Naive thymus-derived CD4-positive, alpha-beta T cell (primary cell): Measurements from ENCODE around the gene NMT2. TPM values are rescaled to one million over a fixed set of nuclear protein-coding genes. Genes with fewer than 3 reads are reported as not detected.

ENCODE experiments used
- ATAC-seq: fragments of 150-1000 bp; cut with Tn5 transposase; 2 replicates; pipeline ENCODE4 v1.10.0; 2021; ENCODE audit warnings: mild to moderate bottlenecking, moderate library complexity
- CTCF ChIA-PET: fragments of 350-600 bp; sonication (Branson Sonifier 250); formaldehyde crosslinking; loops from one replicate; lab custom pipeline; 2021; ENCODE audit warnings: antibody characterized with exemption; lab: Charles Lee
- POLR2A ChIA-PET: fragments of 350-600 bp; sonication (Branson Sonifier 250); formaldehyde crosslinking; loops from one replicate; lab custom pipeline; 2021; ENCODE audit warnings: antibody characterized with exemption, inconsistent platforms; lab: Charles Lee
- DNase-seq, 9 donors: peaks; one replicate each; pipeline versions ENCODE4 v3.0.0 to v3.0.0-alpha.2; 2020 to 2022; ENCODE audit warnings: mixed read lengths in 1 of 9
- H3K27ac ChIP-seq: one replicate; pipeline ENCODE4 v1.7.0; 2013; ENCODE audit warnings: mild to moderate bottlenecking, low read depth, low read length, moderate library complexity
- H3K27me3 ChIP-seq, 2 donors: one replicate each; pipeline ENCODE4 v1.7.0; 2013; ENCODE audit warnings: low read length in 2 of 2, mild to moderate bottlenecking in 2 of 2, moderate library complexity in 2 of 2; ENCODE audit not compliant: control insufficient read depth in 2 of 2, insufficient read depth in 2 of 2
- H3K36me3 ChIP-seq, 3 experiments: 1 replicate in 2 of 3; 2 replicates in 1 of 3; pipeline ENCODE4 v1.7.0; 2013; ENCODE audit warnings: low read length in 3 of 3, mild to moderate bottlenecking in 3 of 3, moderate library complexity in 1 of 3; ENCODE audit not compliant: insufficient read depth in 3 of 3, control insufficient read depth in 2 of 3
- H3K4me1 ChIP-seq, 2 donors: one replicate each; pipeline ENCODE4 v1.7.0; 2013; ENCODE audit warnings: low read length in 2 of 2, mild to moderate bottlenecking in 2 of 2, moderate library complexity in 1 of 2; ENCODE audit not compliant: control insufficient read depth in 2 of 2, insufficient read depth in 2 of 2
- H3K4me3 ChIP-seq: 2 replicates; pipeline ENCODE4 v1.7.0; 2013; ENCODE audit warnings: mild to moderate bottlenecking, low read length
- H3K9me3 ChIP-seq, 3 experiments: 1 replicate in 2 of 3; 2 replicates in 1 of 3; pipeline ENCODE4 v1.7.0; 2013; ENCODE audit warnings: low read length in 3 of 3; ENCODE audit not compliant: control insufficient read depth in 2 of 3
- H3K27ac Mint-ChIP-seq, 9 donors: one replicate each; pipeline ENCODE4 v1.8.0; 2020 to 2022; ENCODE audit warnings: mixed read lengths in 9 of 9, mild to moderate bottlenecking in 8 of 9, moderate library complexity in 5 of 9, inconsistent platforms in 2 of 9
- H3K27me3 Mint-ChIP-seq, 5 donors: one replicate each; pipeline ENCODE4 v1.8.0; 2021 to 2022; ENCODE audit warnings: mixed read lengths in 5 of 5, mild to moderate bottlenecking in 1 of 5
- H3K36me3 Mint-ChIP-seq, 5 donors: one replicate each; pipeline ENCODE4 v1.8.0; 2020 to 2022; ENCODE audit warnings: mixed read lengths in 5 of 5, mild to moderate bottlenecking in 3 of 5, inconsistent platforms in 1 of 5
- H3K4me1 Mint-ChIP-seq, 7 donors: one replicate each; pipeline ENCODE4 v1.8.0; 2020 to 2022; ENCODE audit warnings: mixed read lengths in 7 of 7, mild to moderate bottlenecking in 3 of 7, inconsistent platforms in 1 of 7
- H3K4me3 Mint-ChIP-seq, 10 donors: one replicate each; pipeline ENCODE4 v1.8.0; 2020 to 2022; ENCODE audit warnings: mild to moderate bottlenecking in 10 of 10, mixed read lengths in 10 of 10, moderate library complexity in 6 of 10, inconsistent platforms in 2 of 10
- H3K9me3 Mint-ChIP-seq, 11 donors: one replicate each; pipeline ENCODE4 v1.8.0; 2020 to 2022; ENCODE audit warnings: mixed read lengths in 11 of 11, mild to moderate bottlenecking in 4 of 11, inconsistent platforms in 1 of 11, moderate library complexity in 1 of 11
- intact Hi-C, 2 donors: fragments of 100-400 bp; cut with micrococcal nuclease; formaldehyde crosslinking; loops; one replicate each; pipeline ENCODE4 v1.15.1; 2023
- polyA plus RNA-seq, 2 donors: library from polyadenylated mRNA; unstranded; fragments of 300-500 nt; fragmentation: Illumina TruSeq; gene quantifications; one replicate each; pipeline ENCODE4 v1.2.3, GENCODE V29; 2021
- total RNA-seq, 6 experiments: library from RNA in 5 of 6; stranded (reverse) in 5 of 6; gene quantifications; 1 replicate in 5 of 6; 2 replicates in 1 of 6; pipeline ENCODE4 v1.2.3 and lab custom pipeline; 2021 to 2026

NMT2 gene
- total and polyA plus RNA-seq, 7 experiments from 2014 or later, result 23.2 to 81.4 (median 43.8) TPM

- no peak for DNase-seq
- H3K36me3 Mint-ChIP-seq, result peaks cover 11 to 50% (median 42%) of the 10 kb centered on the region in 5 donors
- no peaks in the 10 kb centered on the region for H3K27me3 Mint-ChIP-seq
- Histone ChIP-seq H3K36me3 (peaks cover 7 to 50% (median 37%) of the 10 kb centered on the region in 3 experiments), H3K27me3 (no peaks in the 10 kb centered on the region), H3K27ac (no peak overlapping the region), H3K9me3 (no peaks in the 10 kb centered on the region), H3K4me3 (no peak overlapping the region), H3K4me1 (peaks cover 0 to 7% of the 10 kb centered on the region in 2 donors)
- peak overlapping the region in 6 of 9 donors; percentile 52 to 80 (median 64) for H3K27ac Mint-ChIP-seq
- intact Hi-C loops, result no loop called here
- ATAC-seq, result no peak
- ChIA-PET POLR2A (no interaction called here), CTCF (interaction anchor here (1.0 kb wide), 1 partner anchor 30 kb away, joined by 4 read pairs; no protein-coding TSS in a partner anchor)
- H3K9me3 Mint-ChIP-seq, result no peaks in the 10 kb centered on the region
- H3K4me3 Mint-ChIP-seq, result no peak overlapping the region
- H3K4me1 Mint-ChIP-seq, result peaks cover 16 to 29% (median 18%) of the 10 kb centered on the region in 7 donors
These were observed 32.1 kb downstream of the NMT2 start for GRCh38 chr10:15136129-15137035.

- Mint-ChIP-seq H3K27ac (peak overlapping the region in 1 of 9 donors; percentile 42), H3K4me1 (peaks cover 0 to 12% (median 6%) of the 10 kb centered on the region in 7 donors), H3K27me3 (no peaks in the 10 kb centered on the region), H3K4me3 (no peak overlapping the region), H3K9me3 (peaks cover 0 to 3% (median 0%) of the 10 kb centered on the region in 11 donors), H3K36me3 (peaks cover 14 to 60% (median 41%) of the 10 kb centered on the region in 5 donors)
- no peaks in the 10 kb centered on the region for H3K4me1 ChIP-seq
- peaks cover 7 to 78% (median 40%) of the 10 kb centered on the region in 3 experiments for H3K36me3 ChIP-seq
- intact Hi-C loops, result no loop called here
- no peak overlapping the region for H3K27ac ChIP-seq
- H3K4me3 ChIP-seq, result no peak overlapping the region
- no peaks in the 10 kb centered on the region for H3K27me3 ChIP-seq
- ChIA-PET POLR2A (interaction anchor here (1.1 kb wide), 1 partner anchor 10 kb away, joined by 4 read pairs; no protein-coding TSS in a partner anchor), CTCF (interaction anchor here (0.6 kb wide), 1 partner anchor 9 kb away, joined by 5 read pairs; no protein-coding TSS in a partner anchor)
- ATAC-seq (no peak), DNase-seq (no peak)
- H3K9me3 ChIP-seq, result no peaks in the 10 kb centered on the region
These were observed 37.2 kb downstream of the NMT2 start for GRCh38 chr10:15131330-15131729.

GRCh38 chr10:15124908-15125307 is 43.6 kb downstream of the NMT2 start:
- no peak overlapping the region for H3K27ac ChIP-seq
- POLR2A ChIA-PET, result interaction anchor here (0.8 kb wide), 1 partner anchor 1699 kb away, joined by 3 read pairs; no protein-coding TSS in a partner anchor
- no peak overlapping the region for H3K4me3 ChIP-seq
- no peaks in the 10 kb centered on the region for H3K27me3 ChIP-seq
- no peaks in the 10 kb centered on the region for H3K9me3 ChIP-seq
- Mint-ChIP-seq H3K4me1 (peaks cover 0 to 32% (median 10%) of the 10 kb centered on the region in 7 donors), H3K36me3 (peaks cover under 1 to 53% (median 36%) of the 10 kb centered on the region in 5 donors), H3K27me3 (no peaks in the 10 kb centered on the region), H3K9me3 (peaks cover 0 to 3% (median 0%) of the 10 kb centered on the region in 11 donors), H3K4me3 (no peak overlapping the region), H3K27ac (peak overlapping the region in 4 of 9 donors; percentile 32 to 60 (median 46))
- ATAC-seq, result no peak
- H3K4me1 ChIP-seq, result no peaks in the 10 kb centered on the region
- CTCF ChIA-PET, result no interaction called here
- intact Hi-C loops, result no loop called here
- peaks cover 0 to 64% (median 10%) of the 10 kb centered on the region in 3 experiments for H3K36me3 ChIP-seq
- no peak for DNase-seq

- ChIA-PET POLR2A (interaction anchor here (0.5 to 0.8 kb wide), 4 partner anchors 28 to 1699 kb away, joined by 3 to 6 read pairs (median 3); no protein-coding TSS in a partner anchor), CTCF (interaction anchor here (1.3 kb wide), 1 partner anchor 18 kb away, joined by 8 read pairs; no protein-coding TSS in a partner anchor)
- peak overlapping the region in 7 of 9 donors; percentile 3 to 88 (median 49) for H3K27ac Mint-ChIP-seq
- no peaks in the 10 kb centered on the region for H3K27me3 ChIP-seq
- peaks cover 0 to 3% (median 0%) of the 10 kb centered on the region in 11 donors for H3K9me3 Mint-ChIP-seq
- H3K36me3 ChIP-seq, result peaks cover 0 to 68% (median 10%) of the 10 kb centered on the region in 3 experiments
- intact Hi-C loops, result no loop called here
- H3K36me3 Mint-ChIP-seq, result peaks cover 0 to 54% (median 31%) of the 10 kb centered on the region in 5 donors
- ATAC-seq, result no peak
- H3K27ac ChIP-seq, result no peak overlapping the region
- peak overlapping the region in 1 of 10 donors; percentile 46 for H3K4me3 Mint-ChIP-seq
- no peak for DNase-seq
- H3K4me1 Mint-ChIP-seq, result peaks cover 0 to 32% (median 10%) of the 10 kb centered on the region in 7 donors
- H3K9me3 ChIP-seq, result no peaks in the 10 kb centered on the region
- no peaks in the 10 kb centered on the region for H3K27me3 Mint-ChIP-seq
- no peaks in the 10 kb centered on the region for H3K4me1 ChIP-seq
- no peak overlapping the region for H3K4me3 ChIP-seq
These were observed 44.3 kb downstream of the NMT2 start for GRCh38 chr10:15124190-15124589.

GRCh38 chr10:15123749-15124184 is 44.7 kb downstream of the NMT2 start:
- DNase-seq, result no peak
- no peak for ATAC-seq
- POLR2A ChIA-PET, result interaction anchor here (0.5 to 0.6 kb wide), 4 partner anchors 27 to 1561 kb away, joined by 3 to 6 read pairs (median 3); no protein-coding TSS in a partner anchor
- H3K4me3 Mint-ChIP-seq, result peak overlapping the region in 1 of 10 donors; percentile 46
- H3K27ac Mint-ChIP-seq, result peak overlapping the region in 7 of 9 donors; percentile 3 to 88 (median 49)
- Histone ChIP-seq H3K4me3 (no peak overlapping the region), H3K4me1 (no peaks in the 10 kb centered on the region), H3K36me3 (peaks cover 0 to 68% (median 10%) of the 10 kb centered on the region in 3 experiments), H3K27me3 (no peaks in the 10 kb centered on the region), H3K27ac (no peak overlapping the region), H3K9me3 (no peaks in the 10 kb centered on the region)
- H3K4me1 Mint-ChIP-seq, result peaks cover 0 to 32% (median 10%) of the 10 kb centered on the region in 7 donors
- CTCF ChIA-PET, result interaction anchor here (1.3 kb wide), 1 partner anchor 18 kb away, joined by 8 read pairs; no protein-coding TSS in a partner anchor
- H3K36me3 Mint-ChIP-seq, result peaks cover 0 to 55% (median 31%) of the 10 kb centered on the region in 5 donors
- intact Hi-C loops, result no loop called here
- H3K27me3 Mint-ChIP-seq, result no peaks in the 10 kb centered on the region
- peaks cover 0 to 3% (median 0%) of the 10 kb centered on the region in 11 donors for H3K9me3 Mint-ChIP-seq

GRCh38 chr10:15122477-15123030 is 45.9 kb downstream of the NMT2 start:
- Mint-ChIP-seq H3K27me3 (no peaks in the 10 kb centered on the region), H3K4me1 (peaks cover 0 to 32% (median 6%) of the 10 kb centered on the region in 7 donors), H3K9me3 (peaks cover 0 to 3% (median 0%) of the 10 kb centered on the region in 11 donors), H3K27ac (peak overlapping the region in 4 of 9 donors; percentile 11 to 74 (median 34)), H3K4me3 (no peak overlapping the region), H3K36me3 (peaks cover 0 to 46% (median 21%) of the 10 kb centered on the region in 5 donors)
- H3K4me3 ChIP-seq, result no peak overlapping the region
- POLR2A ChIA-PET, result interaction anchor here (0.5 kb wide), 1 partner anchor 22 kb away, joined by 3 read pairs; no protein-coding TSS in a partner anchor
- H3K36me3 ChIP-seq, result peaks cover 0 to 67% (median 7%) of the 10 kb centered on the region in 3 experiments
- no peaks in the 10 kb centered on the region for H3K9me3 ChIP-seq
- no peak for DNase-seq
- intact Hi-C loops, result no loop called here
- ATAC-seq, result no peak
- no peaks in the 10 kb centered on the region for H3K4me1 ChIP-seq
- no peak overlapping the region for H3K27ac ChIP-seq
- CTCF ChIA-PET, result no interaction called here
- H3K27me3 ChIP-seq, result no peaks in the 10 kb centered on the region
